ENCODE measurements around the gene ROM1.
"Not testable (repeated sequence)": the region's sequence is repeated elsewhere in the genome, so short reads cannot be mapped to it uniquely, and the experiment has no call there.

ROM1 gene

GRCh38 chr11:62645946-62646824 lies 33.1 kb downstream of the ROM1 start, which contains the start of gene GANAB:
TSS of gene GANAB (minus strand) at chr11:62646613. CDS start at chr11:62646599, 14 bp downstream.
- peak within 1 kb of the TSS; percentile 97 for H3K4me3 Mint-ChIP-seq
- peaks cover 25% of the 10 kb centered on the region for H3K36me3 Mint-ChIP-seq (ENCODE audit: low read depth)
- H3K27ac Mint-ChIP-seq: peak within 1 kb of the TSS; percentile 95
- DNase-seq (peak; percentile 99), ATAC-seq (peak; percentile 96)
- no peaks in the 10 kb centered on the region for H3K27me3 Mint-ChIP-seq
- H3K9me3 Mint-ChIP-seq: no peaks in the 10 kb centered on the region
- peaks cover 34% of the 10 kb centered on the region for H3K4me1 Mint-ChIP-seq

- ATAC-seq (no peak), DNase-seq (no peak)
- H3K27me3 Mint-ChIP-seq: no peaks in the 10 kb centered on the region
- no peaks in the 10 kb centered on the region for H3K9me3 Mint-ChIP-seq
- H3K4me3 Mint-ChIP-seq: peak overlapping the region; percentile 97
- H3K4me1 Mint-ChIP-seq: peaks cover 33% of the 10 kb centered on the region
- H3K27ac Mint-ChIP-seq: peak overlapping the region; percentile 95
- peaks cover 25% of the 10 kb centered on the region for H3K36me3 Mint-ChIP-seq (ENCODE audit: low read depth)
These were observed 34.0 kb downstream of the ROM1 start for GRCh38 chr11:62646825-62647608.

DNA sequence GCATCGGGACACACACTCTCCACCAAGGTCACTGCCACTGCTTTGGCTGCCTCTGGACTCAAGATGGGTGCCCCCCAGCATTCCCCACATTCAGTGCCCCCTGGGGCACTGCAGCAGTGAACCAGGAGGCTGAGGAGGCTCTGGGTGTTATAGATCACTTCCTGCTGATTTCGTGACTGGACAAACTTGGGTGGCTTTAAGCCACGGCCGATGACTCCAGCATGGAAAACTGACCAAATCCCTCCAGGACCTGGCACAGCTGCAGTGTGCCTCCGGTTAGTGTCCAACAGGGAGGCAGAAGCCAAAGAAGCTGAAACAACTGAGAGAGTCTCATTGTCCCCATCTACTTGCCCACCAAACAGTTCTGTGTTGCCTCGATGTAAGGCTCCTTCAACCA lies 34.5 kb downstream of the ROM1 start:
- no peaks in the 10 kb centered on the region for H3K27me3 Mint-ChIP-seq
- peaks cover 37% of the 10 kb centered on the region for H3K4me1 Mint-ChIP-seq
- no peak for DNase-seq
- no peaks in the 10 kb centered on the region for H3K9me3 Mint-ChIP-seq
- no peak for ATAC-seq
- no peak overlapping the region for H3K4me3 Mint-ChIP-seq
- peaks cover 26% of the 10 kb centered on the region for H3K36me3 Mint-ChIP-seq (ENCODE audit: low read depth)
- peak overlapping the region; percentile 18 for H3K27ac Mint-ChIP-seq

- no peaks in the 10 kb centered on the region for H3K9me3 Mint-ChIP-seq
- no peaks in the 10 kb centered on the region for H3K27me3 Mint-ChIP-seq
- peak overlapping the region; percentile 18 for H3K27ac Mint-ChIP-seq
- no peak overlapping the region for H3K4me3 Mint-ChIP-seq
- ATAC-seq (no peak), DNase-seq (no peak)
- H3K4me1 Mint-ChIP-seq: peaks cover 39% of the 10 kb centered on the region
- peaks cover 21% of the 10 kb centered on the region for H3K36me3 Mint-ChIP-seq (ENCODE audit: low read depth)
These were observed 35.3 kb downstream of the ROM1 start for GRCh38 chr11:62648185-62648966.

DNA sequence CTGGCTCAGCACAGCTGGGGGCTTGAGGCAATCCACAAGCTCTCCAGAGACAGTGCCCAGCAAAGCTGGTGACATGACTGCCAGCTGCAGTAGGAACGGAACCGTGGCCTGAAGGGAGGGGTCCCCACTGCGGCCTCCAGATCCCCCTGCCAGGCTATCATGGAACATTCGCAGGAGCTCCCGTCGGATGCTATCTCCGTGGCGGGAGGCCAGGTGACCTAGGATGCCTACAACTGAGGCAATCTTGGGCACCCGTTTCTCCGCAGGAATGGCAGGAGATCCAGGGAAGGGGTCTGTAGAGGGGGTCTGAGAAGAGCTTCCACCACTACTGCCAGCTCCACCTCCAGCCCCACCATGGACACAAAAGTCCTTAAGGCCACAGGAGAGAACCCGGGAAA lies 35.9 kb downstream of the ROM1 start:
- H3K9me3 Mint-ChIP-seq: no peaks in the 10 kb centered on the region
- no peak overlapping the region for H3K4me3 Mint-ChIP-seq
- H3K4me1 Mint-ChIP-seq: peaks cover 42% of the 10 kb centered on the region
- no peak overlapping the region for H3K27ac Mint-ChIP-seq
- DNase-seq (no peak), ATAC-seq (no peak)
- no peaks in the 10 kb centered on the region for H3K27me3 Mint-ChIP-seq
- H3K36me3 Mint-ChIP-seq (ENCODE audit: low read depth): peaks cover 21% of the 10 kb centered on the region

DNA sequence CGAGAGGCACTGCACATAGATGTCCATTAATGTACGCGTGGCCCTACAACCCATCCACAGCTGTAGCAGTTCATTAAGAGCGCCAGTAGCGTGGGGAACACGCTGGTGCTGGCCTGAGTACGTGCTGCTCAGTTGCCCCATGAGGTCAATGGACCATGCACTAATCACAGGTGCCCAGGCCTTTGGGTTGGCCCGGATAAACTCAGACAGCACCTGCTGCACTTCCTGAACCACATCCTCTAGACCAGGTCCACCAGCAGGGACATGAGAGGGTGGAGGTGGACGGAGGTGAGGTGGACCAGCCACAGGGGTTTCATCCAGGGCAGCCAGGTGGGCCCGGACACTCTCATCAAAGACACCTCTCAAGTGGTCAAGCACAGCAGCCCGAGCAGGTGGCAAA lies 36.4 kb downstream of the ROM1 start:
- H3K36me3 Mint-ChIP-seq (ENCODE audit: low read depth): peaks cover 15% of the 10 kb centered on the region
- no peak overlapping the region for H3K4me3 Mint-ChIP-seq
- H3K9me3 Mint-ChIP-seq: no peaks in the 10 kb centered on the region
- ATAC-seq: no peak
- peaks cover 42% of the 10 kb centered on the region for H3K4me1 Mint-ChIP-seq
- no peaks in the 10 kb centered on the region for H3K27me3 Mint-ChIP-seq
- H3K27ac Mint-ChIP-seq: peak overlapping the region; percentile 63
- no peak for DNase-seq

GRCh38 chr11:62650283-62650682 lies 37.2 kb downstream of the ROM1 start:
- not testable (repeated sequence) for H3K9me3 Mint-ChIP-seq, ATAC-seq, H3K4me3 Mint-ChIP-seq, H3K27me3 Mint-ChIP-seq, DNase-seq
- Mint-ChIP-seq H3K36me3 (ENCODE audit: low read depth) (peaks cover 15% of the 10 kb centered on the region), H3K4me1 (peaks cover 36% of the 10 kb centered on the region), H3K27ac (peak overlapping the region; percentile 83)

GRCh38 chr11:62652161-62653006 lies 39.3 kb downstream of the ROM1 start:
- Mint-ChIP-seq H3K4me1 (peaks cover 27% of the 10 kb centered on the region), H3K27ac (peak overlapping the region; percentile 92), H3K9me3 (no peaks in the 10 kb centered on the region), H3K27me3 (no peaks in the 10 kb centered on the region), H3K36me3 (ENCODE audit: low read depth) (peaks cover 10% of the 10 kb centered on the region), H3K4me3 (peak overlapping the region; percentile 94)
- no peak for DNase-seq
- ATAC-seq: no peak

- Mint-ChIP-seq H3K9me3 (no peaks in the 10 kb centered on the region), H3K27me3 (no peaks in the 10 kb centered on the region), H3K27ac (peak overlapping the region; percentile 69), H3K4me1 (peaks cover 23% of the 10 kb centered on the region), H3K4me3 (peak overlapping the region; percentile 47), H3K36me3 (ENCODE audit: low read depth) (peaks cover 10% of the 10 kb centered on the region)
- DNase-seq (no peak), ATAC-seq (no peak)
These were observed 41.2 kb downstream of the ROM1 start for GRCh38 chr11:62654297-62654696.

- H3K4me3 Mint-ChIP-seq: no peak overlapping the region
- no peaks in the 10 kb centered on the region for H3K9me3 Mint-ChIP-seq
- H3K36me3 Mint-ChIP-seq (ENCODE audit: low read depth): peaks cover 12% of the 10 kb centered on the region
- no peaks in the 10 kb centered on the region for H3K27me3 Mint-ChIP-seq
- ATAC-seq: no peak
- H3K27ac Mint-ChIP-seq: no peak overlapping the region
- no peak for DNase-seq
- peaks cover 17% of the 10 kb centered on the region for H3K4me1 Mint-ChIP-seq
These were observed 43.9 kb downstream of the ROM1 start for GRCh38 chr11:62656796-62657429.

GRCh38 chr11:62664405-62665074 lies 51.5 kb downstream of the ROM1 start:
- peak; percentile 44 for ATAC-seq
- peaks cover 62% of the 10 kb centered on the region for H3K36me3 Mint-ChIP-seq (ENCODE audit: low read depth)
- H3K27me3 Mint-ChIP-seq: peaks cover 2% of the 10 kb centered on the region
- peaks cover 47% of the 10 kb centered on the region for H3K4me1 Mint-ChIP-seq
- peak; percentile 61 for DNase-seq
- H3K9me3 Mint-ChIP-seq: no peaks in the 10 kb centered on the region
- H3K27ac Mint-ChIP-seq: peak overlapping the region; percentile 99
- H3K4me3 Mint-ChIP-seq: peak overlapping the region; percentile 99

All from activated naive CD8-positive, alpha-beta T cell treated with anti-CD3 and anti-CD28 coated beads, Interleukin-2, amount 50 U/mL, for 24 hours (primary cell).